ENCODE measurements around the gene BOLA1.

BOLA1 gene

DNA sequence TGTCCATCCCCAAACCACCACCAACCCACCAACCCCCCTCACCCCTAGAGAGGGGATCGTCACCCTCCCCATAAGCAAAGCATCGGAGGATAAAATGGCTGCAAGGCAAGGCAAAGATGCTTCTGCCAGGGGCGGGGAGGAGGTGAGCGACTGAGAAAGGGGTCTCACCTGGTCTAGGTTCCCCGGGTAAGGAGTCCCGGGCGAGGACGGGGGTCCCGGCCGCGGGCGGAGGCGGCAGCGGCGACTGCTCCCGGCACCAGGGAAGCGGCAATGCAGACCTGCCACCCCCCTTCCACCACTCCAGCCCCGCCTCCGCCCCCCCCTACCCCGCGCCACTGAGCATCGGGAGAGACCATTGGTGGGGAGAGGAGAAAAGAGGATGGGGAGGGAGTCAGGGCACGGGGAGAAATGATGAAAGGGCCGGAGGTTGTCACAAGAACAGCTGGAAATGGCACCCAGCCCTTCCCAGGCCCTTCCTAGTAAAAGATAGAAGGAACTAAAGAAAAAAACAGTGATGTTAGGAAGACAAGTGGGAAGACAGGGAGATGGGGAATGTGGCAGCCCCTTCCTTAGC is 18.3 kb downstream of the BOLA1 start, which contains the start of gene SV2A:
TSS of gene SV2A (minus strand) at position 274 of the 574 bp plus-strand sequence. CDS start 4,004 bp downstream, outside the sequence.
- Histone ChIP-seq H3K4me3 (ENCODE audit: low read length) (peak within 1 kb of the TSS; percentile 81), H3K27ac (ENCODE audit: low read depth, low read length) (no peak within 1 kb of the TSS; the same call in 1 of the 2 replicates), H3K9me3 (ENCODE audit: insufficient read depth, low read depth, low read length) (no peaks in the 10 kb centered on the region), H3K27me3 (ENCODE audit: insufficient read depth, low read length) (no peaks in the 10 kb centered on the region), H3K36me3 (ENCODE audit: insufficient read depth, low read length) (peaks cover 22% of the 10 kb centered on the region), H3K4me1 (ENCODE audit: insufficient read depth, low read length) (peaks cover 20% of the 10 kb centered on the region; the same call in 1 of the 2 replicates), H3K9ac (ENCODE audit: low read depth, low read length) (peak within 1 kb of the TSS; percentile 69)
- 2% methylated on average over 14 of the region's 24 CpGs for WGBS

DNA sequence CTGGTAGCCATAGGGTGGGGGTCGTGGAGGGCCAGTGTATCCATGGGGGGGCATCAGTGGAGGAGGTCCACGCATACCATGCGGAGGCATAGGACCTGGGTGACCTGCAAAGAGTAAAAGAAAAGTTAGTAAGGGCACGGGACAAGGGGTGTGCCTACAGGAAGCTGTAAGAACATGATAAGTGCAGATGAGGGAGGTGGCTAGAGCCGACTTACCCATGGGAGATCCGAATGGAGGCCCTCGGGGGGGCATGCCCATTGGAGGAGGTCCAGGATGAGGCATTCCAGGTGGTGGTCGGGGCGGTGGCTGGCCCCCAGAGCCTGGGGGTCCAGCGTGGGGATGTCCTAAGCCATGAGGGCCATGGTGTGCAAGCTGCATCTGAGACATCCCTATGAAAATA is 24.3 kb downstream of the BOLA1 start:
- Histone ChIP-seq H3K4me1 (ENCODE audit: insufficient read depth, low read length) (peaks cover 7% of the 10 kb centered on the region), H3K4me3 (ENCODE audit: low read length) (no peak overlapping the region), H3K27ac (ENCODE audit: low read depth, low read length) (no peak overlapping the region), H3K27me3 (ENCODE audit: insufficient read depth, low read length) (no peaks in the 10 kb centered on the region), H3K9me3 (ENCODE audit: insufficient read depth, low read depth, low read length) (no peaks in the 10 kb centered on the region), H3K9ac (ENCODE audit: low read depth, low read length) (no peak overlapping the region), H3K36me3 (ENCODE audit: insufficient read depth, low read length) (peaks cover 53% of the 10 kb centered on the region)
- 94% methylated on average over 10 of the region's 10 CpGs for WGBS

DNA sequence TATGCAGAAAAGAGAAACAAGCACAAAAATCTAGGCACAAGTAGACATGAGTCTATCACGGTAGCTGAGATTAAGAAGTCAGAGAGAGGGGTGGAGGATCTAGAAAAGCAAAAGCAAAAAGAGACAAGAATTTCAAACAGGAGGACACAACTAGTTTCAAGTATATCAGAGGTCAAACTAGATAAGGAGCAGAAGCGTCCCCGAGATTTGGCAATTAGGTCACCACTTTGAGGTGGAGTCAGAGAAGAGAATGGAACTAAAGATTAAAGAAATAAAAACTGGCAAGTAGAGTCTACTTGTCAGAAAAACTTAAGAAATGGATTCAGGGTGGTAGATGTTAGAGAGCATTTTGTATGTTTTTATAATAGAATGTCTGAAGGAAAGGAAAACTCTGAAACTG is 26.0 kb downstream of the BOLA1 start:
- Histone ChIP-seq H3K9ac (ENCODE audit: low read depth, low read length) (no peak overlapping the region), H3K27me3 (ENCODE audit: insufficient read depth, low read length) (no peaks in the 10 kb centered on the region), H3K4me3 (ENCODE audit: low read length) (no peak overlapping the region), H3K27ac (ENCODE audit: low read depth, low read length) (no peak overlapping the region), H3K9me3 (ENCODE audit: insufficient read depth, low read depth, low read length) (no peaks in the 10 kb centered on the region), H3K36me3 (ENCODE audit: insufficient read depth, low read length) (peaks cover 53% of the 10 kb centered on the region), H3K4me1 (ENCODE audit: insufficient read depth, low read length) (peaks cover 9% of the 10 kb centered on the region)
- WGBS, result 95% methylated on average over 3 of the region's 3 CpGs

- Histone ChIP-seq H3K9ac (ENCODE audit: low read depth, low read length) (no peak overlapping the region), H3K27ac (ENCODE audit: low read depth, low read length) (no peak overlapping the region), H3K4me3 (ENCODE audit: low read length) (peak overlapping the region; percentile 98; the same call in 1 of the 2 replicates), H3K9me3 (ENCODE audit: insufficient read depth, low read depth, low read length) (no peaks in the 10 kb centered on the region), H3K27me3 (ENCODE audit: insufficient read depth, low read length) (no peaks in the 10 kb centered on the region), H3K4me1 (ENCODE audit: insufficient read depth, low read length) (peaks cover 9% of the 10 kb centered on the region), H3K36me3 (ENCODE audit: insufficient read depth, low read length) (peaks cover 53% of the 10 kb centered on the region)
- WGBS, result 88% methylated on average over 2 of the region's 2 CpGs
Observed at GRCh38 chr1:149925751-149926150, 26.4 kb downstream of the BOLA1 start.

- H3K4me3 ChIP-seq (ENCODE audit: low read length), result peak overlapping the region; percentile 98
- no peaks in the 10 kb centered on the region for H3K9me3 ChIP-seq (ENCODE audit: insufficient read depth, low read depth, low read length)
- 91% methylated on average over 9 of the region's 9 CpGs for WGBS
- peaks cover 53% of the 10 kb centered on the region for H3K36me3 ChIP-seq (ENCODE audit: insufficient read depth, low read length)
- H3K27ac ChIP-seq (ENCODE audit: low read depth, low read length), result no peak overlapping the region
- no peaks in the 10 kb centered on the region for H3K27me3 ChIP-seq (ENCODE audit: insufficient read depth, low read length)
- H3K4me1 ChIP-seq (ENCODE audit: insufficient read depth, low read length), result peaks cover 9% of the 10 kb centered on the region
- no peak overlapping the region; the same call in 1 of the 2 replicates for H3K9ac ChIP-seq (ENCODE audit: low read depth, low read length)
Observed at GRCh38 chr1:149926296-149926695, 26.9 kb downstream of the BOLA1 start.

- 3% methylated on average over 6 of the region's 10 CpGs for WGBS
- peaks cover 47% of the 10 kb centered on the region for H3K36me3 ChIP-seq (ENCODE audit: insufficient read depth, low read length)
- no peaks in the 10 kb centered on the region for H3K27me3 ChIP-seq (ENCODE audit: insufficient read depth, low read length)
- H3K4me3 ChIP-seq (ENCODE audit: low read length), result peak overlapping the region; percentile 98
- H3K9ac ChIP-seq (ENCODE audit: low read depth, low read length), result peak overlapping the region; percentile 98
- peak overlapping the region; percentile 100 for H3K27ac ChIP-seq (ENCODE audit: low read depth, low read length)
- peaks cover 9% of the 10 kb centered on the region for H3K4me1 ChIP-seq (ENCODE audit: insufficient read depth, low read length)
- H3K9me3 ChIP-seq (ENCODE audit: insufficient read depth, low read depth, low read length), result no peaks in the 10 kb centered on the region
Observed at GRCh38 chr1:149927056-149927562, 27.7 kb downstream of the BOLA1 start.

- Histone ChIP-seq H3K36me3 (ENCODE audit: insufficient read depth, low read length) (peaks cover 42% of the 10 kb centered on the region), H3K9me3 (ENCODE audit: insufficient read depth, low read depth, low read length) (no peaks in the 10 kb centered on the region), H3K9ac (ENCODE audit: low read depth, low read length) (peak within 1 kb of the TSS; percentile 98), H3K27me3 (ENCODE audit: insufficient read depth, low read length) (no peaks in the 10 kb centered on the region), H3K27ac (ENCODE audit: low read depth, low read length) (peak within 1 kb of the TSS; percentile 100), H3K4me3 (ENCODE audit: low read length) (peak within 1 kb of the TSS; percentile 98), H3K4me1 (ENCODE audit: insufficient read depth, low read length) (peaks cover 9% of the 10 kb centered on the region)
- WGBS, result under 1% methylated on average over 46 of the region's 47 CpGs
Observed at GRCh38 chr1:149927563-149928400, 28.4 kb downstream of the BOLA1 start, which contains the start of gene SF3B4. Gene SF3B4 (minus strand): TSS chr1:149927803. CDS start chr1:149927759, 44 bp downstream.

- Histone ChIP-seq H3K9ac (ENCODE audit: low read depth, low read length) (peak overlapping the region; percentile 98), H3K4me3 (ENCODE audit: low read length) (peak overlapping the region; percentile 98), H3K27me3 (ENCODE audit: insufficient read depth, low read length) (no peaks in the 10 kb centered on the region), H3K9me3 (ENCODE audit: insufficient read depth, low read depth, low read length) (no peaks in the 10 kb centered on the region), H3K27ac (ENCODE audit: low read depth, low read length) (peak overlapping the region; percentile 100), H3K4me1 (ENCODE audit: insufficient read depth, low read length) (peaks cover 9% of the 10 kb centered on the region), H3K36me3 (ENCODE audit: insufficient read depth, low read length) (peaks cover 36% of the 10 kb centered on the region)
- no CpG with 5 or more reads among the region's 1 CpG for WGBS
Observed at GRCh38 chr1:149928401-149928724, 29.0 kb downstream of the BOLA1 start.

DNA sequence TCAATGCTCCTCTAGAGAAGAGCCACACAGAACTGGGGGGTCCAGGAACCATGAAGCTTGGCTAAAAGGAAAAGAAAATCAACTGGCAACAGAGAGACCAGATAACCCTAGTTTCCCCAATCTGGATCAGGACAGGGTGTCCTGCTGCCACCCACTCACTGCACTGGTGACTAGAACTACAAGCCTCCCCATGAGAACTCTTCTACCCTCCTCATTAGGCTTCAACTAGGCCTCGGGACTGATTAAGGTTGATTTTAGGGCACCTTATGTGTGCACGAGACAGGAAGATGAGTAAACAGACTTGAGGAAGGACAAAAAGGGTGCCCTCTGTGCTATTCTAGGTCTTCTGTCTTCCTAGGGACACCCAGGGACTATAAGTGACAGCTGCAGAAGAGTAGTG is 30.5 kb downstream of the BOLA1 start:
- Histone ChIP-seq H3K9ac (ENCODE audit: low read depth, low read length) (no peak overlapping the region), H3K27me3 (ENCODE audit: insufficient read depth, low read length) (no peaks in the 10 kb centered on the region), H3K9me3 (ENCODE audit: insufficient read depth, low read depth, low read length) (no peaks in the 10 kb centered on the region), H3K36me3 (ENCODE audit: insufficient read depth, low read length) (peaks cover 21% of the 10 kb centered on the region), H3K4me1 (ENCODE audit: insufficient read depth, low read length) (peaks cover 9% of the 10 kb centered on the region), H3K27ac (ENCODE audit: low read depth, low read length) (no peak overlapping the region), H3K4me3 (ENCODE audit: low read length) (no peak overlapping the region)
- WGBS, result 91% methylated on average over 2 of the region's 2 CpGs

- no peaks in the 10 kb centered on the region for H3K9me3 ChIP-seq (ENCODE audit: insufficient read depth, low read depth, low read length)
- peaks cover 9% of the 10 kb centered on the region for H3K4me1 ChIP-seq (ENCODE audit: insufficient read depth, low read length)
- WGBS, result 88% methylated on average over 13 of the region's 13 CpGs
- no peaks in the 10 kb centered on the region for H3K27me3 ChIP-seq (ENCODE audit: insufficient read depth, low read length)
- H3K27ac ChIP-seq (ENCODE audit: low read depth, low read length), result no peak overlapping the region
- H3K9ac ChIP-seq (ENCODE audit: low read depth, low read length), result no peak overlapping the region
- no peak overlapping the region for H3K4me3 ChIP-seq (ENCODE audit: low read length)
- peaks cover 6% of the 10 kb centered on the region for H3K36me3 ChIP-seq (ENCODE audit: insufficient read depth, low read length)
Observed at GRCh38 chr1:149931212-149931790, 31.9 kb downstream of the BOLA1 start.

DNA sequence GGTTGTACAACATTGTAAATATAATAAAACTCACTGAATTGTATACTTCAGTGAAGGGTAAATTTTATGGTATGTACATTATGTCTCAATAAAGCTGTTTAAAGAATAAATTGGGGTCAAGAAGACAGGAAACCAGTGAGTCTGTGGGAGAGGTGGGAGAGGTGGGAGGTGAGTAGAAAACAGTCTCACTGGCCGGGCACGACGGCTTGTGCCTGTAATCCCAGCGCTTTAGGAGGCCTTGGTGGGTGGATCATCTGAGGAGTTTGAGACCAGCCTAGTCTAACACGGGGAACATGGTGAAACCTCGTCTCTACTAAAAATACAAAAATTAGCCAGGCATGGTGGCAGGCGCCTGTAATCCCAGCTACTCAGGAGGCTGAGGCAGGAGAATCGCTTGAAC is 33.1 kb downstream of the BOLA1 start:
- H3K27me3 ChIP-seq (ENCODE audit: insufficient read depth, low read length), result no peaks in the 10 kb centered on the region
- H3K4me3 ChIP-seq (ENCODE audit: low read length), result no peak overlapping the region
- H3K36me3 ChIP-seq (ENCODE audit: insufficient read depth, low read length), result no peaks in the 10 kb centered on the region; the same call in 1 of the 2 replicates
- H3K27ac ChIP-seq (ENCODE audit: low read depth, low read length), result no peak overlapping the region
- 92% methylated on average over 7 of the region's 8 CpGs for WGBS
- no peaks in the 10 kb centered on the region for H3K9me3 ChIP-seq (ENCODE audit: insufficient read depth, low read depth, low read length)
- H3K4me1 ChIP-seq (ENCODE audit: insufficient read depth, low read length), result peaks cover 13% of the 10 kb centered on the region
- H3K9ac ChIP-seq (ENCODE audit: low read depth, low read length), result no peak overlapping the region

All from HUES64 (cell line).